Heart right ventricle (tissue), 16 donors: ENCODE results near the gene MIDN. TPM values are rescaled to one million over a fixed set of nuclear protein-coding genes. Genes with fewer than 3 reads are reported as not detected.
A peak's percentile ranks its signal among the peaks of the same experiment; 100 is the strongest.

Source experiments
- ATAC-seq, 8 donors: fragments of 200-7000 bp; cut with Tn5 transposase; one replicate each; pipeline ENCODE4 v1.9.1; 2020; ENCODE audit warnings: mild to moderate bottlenecking in 8 of 8, moderate library complexity in 8 of 8, moderate number of reproducible peaks in 1 of 8
- DNase-seq, 2 donors: peaks; one replicate each; pipeline ENCODE4 v3.0.0-alpha.2; 2020
- H3K27ac ChIP-seq, 10 donors: fragments of 200-600 bp; sonication (generic) in 2 of 10; one replicate each; pipeline versions ENCODE4 v1.5.0 to v1.8.0; 2020 to 2022; ENCODE audit warnings: mild to moderate bottlenecking in 3 of 10
- H3K27me3 ChIP-seq, 7 donors: fragments of 200-600 bp; one replicate each; pipeline ENCODE4 v1.8.0; 2021 to 2022; ENCODE audit warnings: mild to moderate bottlenecking in 2 of 7
- H3K36me3 ChIP-seq, 9 donors: fragments of 200-600 bp; sonication (generic) in 1 of 9; one replicate each; pipeline versions ENCODE4 v1.5.0 to v1.8.0; 2020 to 2022; ENCODE audit warnings: mild to moderate bottlenecking in 2 of 9
- H3K4me1 ChIP-seq, 9 donors: fragments of 200-600 bp; sonication (generic) in 1 of 9; one replicate each; pipeline versions ENCODE4 v1.5.0 to v1.8.0; 2020 to 2022; ENCODE audit warnings: mild to moderate bottlenecking in 4 of 9
- H3K4me3 ChIP-seq, 10 donors: fragments of 200-600 bp; sonication (generic) in 2 of 10; one replicate each; pipeline versions ENCODE4 v1.5.0 to v1.8.0; 2020 to 2022; ENCODE audit warnings: mild to moderate bottlenecking in 7 of 10, moderate library complexity in 2 of 10
- H3K9me3 ChIP-seq, 11 donors: fragments of 200-600 bp in 10 of 11; sonication (generic) in 2 of 11; one replicate each; pipeline versions ENCODE4 v1.5.0 to v1.8.0; 2013 to 2022; ENCODE audit warnings: mild to moderate bottlenecking in 2 of 11, control low read depth in 1 of 11, moderate library complexity in 1 of 11
- CTCF ChIP-seq, 9 donors: fragments of 200-600 bp; sonication (generic) in 2 of 9; IDR thresholded peaks; one replicate each; pipeline versions ENCODE4 v1.5.0 to v1.8.0; 2021 to 2022; ENCODE audit warnings: antibody characterized with exemption in 9 of 9, mild to moderate bottlenecking in 5 of 9, moderate library complexity in 1 of 9
- WGBS, 2 donors: extraction: QIAGEN DNeasy Blood & Tissue Kit; methylation state at CpG; one replicate each; pipeline ENCODE4 v1.1.7; 2013; ENCODE audit warnings: inconsistent platforms in 1 of 2; 5-methylcytosine and 5-hydroxymethylcytosine counted together
- intact Hi-C, 10 donors: fragments of 100-400 bp; cut with DNase I; formaldehyde crosslinking; loops; one replicate each; pipeline versions ENCODE4 v1.11.1 to v1.14.2; 2022
- polyA plus RNA-seq, 2 donors: library from polyadenylated mRNA; stranded (reverse); fragments of 200-250 nt; gene quantifications; one replicate each; pipeline ENCODE4 v1.2.3, GENCODE V29; 2013
- total RNA-seq, 10 donors: library from RNA; stranded (reverse); fragmentation: NEBNext Ultra II Directional in 3 of 10; extraction: Animal tissue kit (Norgen Biotek cat#: 25700) in 3 of 10; gene quantifications; one replicate each; pipeline versions ENCODE4 v1.2.1 to v1.2.4, GENCODE V29; 2021 to 2023
- donor health status: Arrhythmogenic right ventricular cardiomyopathy.
- donor health status: ischemic (EF 13 %, LVEDD 7.1; RV severe dilation, severe dysfunction).
- donor health status: healthy with polysubstance abuse.
- donor health status: DM: no; HTN: yes; CAD: no.
- donor health status: DM: no; HTN: no; CAD: no.
- donor health status: ischemic (EF 25% LVEDD 6.9; RV normal size, moderate dysfunction).
- donor health status: ischemic (EF 25% LVEDD 5.7; RV mildly dilated, moderate dysfunction).
- donor health status: healthy.
- donor health status: DM: yes; HTN: yes; CAD: no.
- donor health status: Ischemic cardiomyopathy.
- donor health status: ischemic (EF 35%, LVEDD 5.7; RV mildly dilated, moderate dysfunction).
- donor health status: nonischemic (EF 11% LVEDD 7.7; RV severe dilation, severe dysfunction).
- donor health status: DM: yes; HTN: yes; CAD: no.
- donor health status: PGD.
- donor health status: ischemic (EF 29% LVEDD 5.4; RV normal size, mild dysfunction).
- donor health status: nonischemic (EF 23%, LVEDD 6.1; RV moderate dilation, normal function).

The MIDN gene
- total and polyA plus RNA-seq, 12 donors: 22.7 to 236 (median 63.7) TPM

GRCh38 chr19:1275976-1276627 lies 27.7 kb downstream of the MIDN start:
- Histone ChIP-seq H3K4me3 (peak overlapping the region; percentile 42 to 91 (median 70)), H3K36me3 (peaks cover 0 to 69% (median 48%) of the 10 kb centered on the region in 9 donors), H3K4me1 (peaks cover 36 to 60% (median 56%) of the 10 kb centered on the region in 9 donors), H3K27ac (peak overlapping the region; percentile 89 to 100 (median 98)), H3K27me3 (no peaks in the 10 kb centered on the region), H3K9me3 (no peaks in the 10 kb centered on the region)
- TF ChIP-seq CTCF (IDR thresholded peaks at IDR 0.05): no peak
- intact Hi-C loops: loop anchor here in 6 of 10 donors (5.0 to 10.0 kb wide), 6 partner anchors 106 to 236 kb away; partner anchors contain the start of genes DAZAP1 (in 3 of the 6), GAMT (in 3 of the 6), NDUFS7 (in 2 of the 6) and ADAMTSL5 (in 1 of the 6)
- 10 to 12% methylated on average over 42 to 43 of the region's 43 CpGs for WGBS, 2 donors
- no peak for DNase-seq
- peak in 5 of 8 donors; percentile 1 to 73 (median 3) for ATAC-seq

- H3K36me3 ChIP-seq: peaks cover 0 to 64% (median 42%) of the 10 kb centered on the region in 9 donors
Observed at GRCh38 chr19:1276628-1277022, 28.2 kb downstream of the MIDN start.

GRCh38 chr19:1277061-1277460 lies 28.7 kb downstream of the MIDN start:
- no peaks in the 10 kb centered on the region for H3K27me3 ChIP-seq
- WGBS, 2 donors: 92 to 96% methylated on average over 15 of the region's 15 CpGs
- peaks cover 0 to 60% (median 38%) of the 10 kb centered on the region in 9 donors for H3K36me3 ChIP-seq
- intact Hi-C loops: loop anchor here in 6 of 10 donors (5.0 to 10.0 kb wide), 6 partner anchors 105 to 235 kb away; partner anchors contain the start of genes DAZAP1 (in 3 of the 6), GAMT (in 3 of the 6), NDUFS7 (in 2 of the 6) and ADAMTSL5 (in 1 of the 6)
- H3K27ac ChIP-seq: peak overlapping the region in 2 of 10 donors; percentile 15 to 97
- peaks cover 28 to 50% (median 47%) of the 10 kb centered on the region in 9 donors for H3K4me1 ChIP-seq
- no peak for ATAC-seq
- peak in 1 of 2 donors; percentile 18 for DNase-seq
- no peaks in the 10 kb centered on the region for H3K9me3 ChIP-seq
- peak overlapping the region in 1 of 10 donors; percentile 71 for H3K4me3 ChIP-seq
- no peak for TF ChIP-seq CTCF (IDR thresholded peaks at IDR 0.05)

More at GRCh38 chr19:1276628-1277022, 28.2 kb downstream of the MIDN start:
- peak overlapping the region in 8 of 10 donors; percentile 42 to 79 (median 67) for H3K4me3 ChIP-seq
- H3K9me3 ChIP-seq: no peaks in the 10 kb centered on the region
- WGBS, 2 donors: 69% methylated on average over 10 of the region's 10 CpGs
- peak overlapping the region in 9 of 10 donors; percentile 94 to 100 (median 99) for H3K27ac ChIP-seq
- DNase-seq (no peak), ATAC-seq (peak in 1 of 8 donors; percentile 5)
- no peaks in the 10 kb centered on the region for H3K27me3 ChIP-seq
- TF ChIP-seq CTCF (IDR thresholded peaks at IDR 0.05): no peak
- peaks cover 32 to 55% (median 51%) of the 10 kb centered on the region in 9 donors for H3K4me1 ChIP-seq
- intact Hi-C loops: loop anchor here in 6 of 10 donors (5.0 to 10.0 kb wide), 6 partner anchors 106 to 236 kb away; partner anchors contain the start of genes DAZAP1 (in 3 of the 6), GAMT (in 3 of the 6), NDUFS7 (in 2 of the 6) and ADAMTSL5 (in 1 of the 6)

GRCh38 chr19:1278074-1278473 lies 29.7 kb downstream of the MIDN start:
- TF ChIP-seq CTCF (IDR thresholded peaks at IDR 0.05): no peak
- ATAC-seq: no peak
- H3K36me3 ChIP-seq: peaks cover 0 to 50% (median 28%) of the 10 kb centered on the region in 9 donors
- intact Hi-C loops: loop anchor here in 6 of 10 donors (1.0 to 10.0 kb wide), 7 partner anchors 104 to 234 kb away; partner anchors contain the start of genes DAZAP1 (in 3 of the 6), GAMT (in 3 of the 6), NDUFS7 (in 2 of the 6) and ADAMTSL5 (in 1 of the 6)
- peaks cover 20 to 40% (median 37%) of the 10 kb centered on the region in 9 donors for H3K4me1 ChIP-seq
- no peak for DNase-seq
- no peak overlapping the region for H3K27ac ChIP-seq
- H3K27me3 ChIP-seq: peaks cover 0 to 4% (median 4%) of the 10 kb centered on the region in 7 donors
- H3K9me3 ChIP-seq: no peaks in the 10 kb centered on the region
- H3K4me3 ChIP-seq: no peak overlapping the region
- 86 to 89% methylated on average over 11 to 12 of the region's 12 CpGs for WGBS, 2 donors
